ENCODE measurements around the gene KCNJ3. TPM values are rescaled to one million over a fixed set of nuclear protein-coding genes. Genes with fewer than 3 reads are reported as not detected.

KCNJ3 gene
- total RNA-seq, 1 donor from 2014 or later, result not detected

DNA sequence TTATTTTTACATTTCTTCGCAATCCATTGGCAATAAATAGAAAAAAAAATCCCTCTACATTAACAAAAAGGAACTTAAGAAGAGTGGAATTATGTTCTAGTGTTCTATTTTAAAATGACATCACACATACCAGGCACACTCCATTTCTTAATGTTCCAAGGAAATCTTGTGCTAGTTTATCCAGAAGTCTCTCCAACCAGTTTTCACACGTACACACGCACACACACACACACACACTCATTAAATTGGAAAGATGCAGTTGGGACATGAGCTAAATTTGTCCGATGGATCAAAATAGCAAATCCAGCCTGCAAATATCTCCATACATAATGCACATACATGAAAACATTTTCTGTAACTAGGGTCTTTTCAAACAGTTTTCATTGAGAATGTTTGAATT, 78.3 kb downstream of the KCNJ3 start:
- no peaks in the 10 kb centered on the region for H3K9me3 Mint-ChIP-seq (ENCODE audit: unreplicated experiment)
- TF ChIP-seq, protein P1, sequence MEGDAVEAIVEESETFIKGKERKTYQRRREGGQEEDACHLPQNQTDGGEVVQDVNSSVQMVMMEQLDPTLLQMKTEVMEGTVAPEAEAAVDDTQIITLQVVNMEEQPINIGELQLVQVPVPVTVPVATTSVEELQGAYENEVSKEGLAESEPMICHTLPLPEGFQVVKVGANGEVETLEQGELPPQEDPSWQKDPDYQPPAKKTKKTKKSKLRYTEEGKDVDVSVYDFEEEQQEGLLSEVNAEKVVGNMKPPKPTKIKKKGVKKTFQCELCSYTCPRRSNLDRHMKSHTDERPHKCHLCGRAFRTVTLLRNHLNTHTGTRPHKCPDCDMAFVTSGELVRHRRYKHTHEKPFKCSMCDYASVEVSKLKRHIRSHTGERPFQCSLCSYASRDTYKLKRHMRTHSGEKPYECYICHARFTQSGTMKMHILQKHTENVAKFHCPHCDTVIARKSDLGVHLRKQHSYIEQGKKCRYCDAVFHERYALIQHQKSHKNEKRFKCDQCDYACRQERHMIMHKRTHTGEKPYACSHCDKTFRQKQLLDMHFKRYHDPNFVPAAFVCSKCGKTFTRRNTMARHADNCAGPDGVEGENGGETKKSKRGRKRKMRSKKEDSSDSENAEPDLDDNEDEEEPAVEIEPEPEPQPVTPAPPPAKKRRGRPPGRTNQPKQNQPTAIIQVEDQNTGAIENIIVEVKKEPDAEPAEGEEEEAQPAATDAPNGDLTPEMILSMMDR (IDR thresholded peaks at IDR 0.05; ENCODE audit: unreplicated experiment), result no peak
- no peak for DNase-seq (ENCODE audit: low spot score)
- H3K4me1 Mint-ChIP-seq (ENCODE audit: unreplicated experiment), result no peaks in the 10 kb centered on the region
- H3K4me3 Mint-ChIP-seq (ENCODE audit: unreplicated experiment), result no peak overlapping the region
- H3K27ac Mint-ChIP-seq (ENCODE audit: unreplicated experiment), result no peak overlapping the region
- H3K36me3 Mint-ChIP-seq (ENCODE audit: low read depth, unreplicated experiment), result no peaks in the 10 kb centered on the region
- no peaks in the 10 kb centered on the region for H3K27me3 Mint-ChIP-seq (ENCODE audit: unreplicated experiment)

DNA sequence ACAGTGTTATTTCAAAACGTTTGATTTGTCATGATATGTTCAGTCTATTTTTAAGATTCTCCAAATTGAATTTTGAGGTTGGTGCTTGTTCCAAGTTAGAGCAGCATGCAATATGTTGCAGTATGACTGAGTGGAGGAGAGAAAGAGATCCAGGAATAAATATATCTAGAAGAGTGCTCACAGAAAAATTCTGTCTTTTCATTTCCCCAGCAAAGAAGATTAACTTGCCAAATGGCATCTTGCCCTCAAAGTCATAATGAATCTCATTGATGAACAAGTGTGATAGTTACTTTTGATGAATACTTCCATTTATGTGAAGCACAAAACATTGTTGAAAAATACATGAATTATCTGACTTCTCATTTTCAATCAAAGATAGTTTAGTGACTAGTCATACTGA, 95.9 kb downstream of the KCNJ3 start:
- H3K27ac Mint-ChIP-seq (ENCODE audit: unreplicated experiment), result no peak overlapping the region
- no peaks in the 10 kb centered on the region for H3K4me1 Mint-ChIP-seq (ENCODE audit: unreplicated experiment)
- DNase-seq (ENCODE audit: low spot score), result no peak
- H3K36me3 Mint-ChIP-seq (ENCODE audit: low read depth, unreplicated experiment), result no peaks in the 10 kb centered on the region
- H3K27me3 Mint-ChIP-seq (ENCODE audit: unreplicated experiment), result no peaks in the 10 kb centered on the region
- H3K4me3 Mint-ChIP-seq (ENCODE audit: unreplicated experiment), result no peak overlapping the region
- TF ChIP-seq, protein P1 (IDR thresholded peaks at IDR 0.05; ENCODE audit: unreplicated experiment), result no peak
- no peaks in the 10 kb centered on the region for H3K9me3 Mint-ChIP-seq (ENCODE audit: unreplicated experiment)

DNA sequence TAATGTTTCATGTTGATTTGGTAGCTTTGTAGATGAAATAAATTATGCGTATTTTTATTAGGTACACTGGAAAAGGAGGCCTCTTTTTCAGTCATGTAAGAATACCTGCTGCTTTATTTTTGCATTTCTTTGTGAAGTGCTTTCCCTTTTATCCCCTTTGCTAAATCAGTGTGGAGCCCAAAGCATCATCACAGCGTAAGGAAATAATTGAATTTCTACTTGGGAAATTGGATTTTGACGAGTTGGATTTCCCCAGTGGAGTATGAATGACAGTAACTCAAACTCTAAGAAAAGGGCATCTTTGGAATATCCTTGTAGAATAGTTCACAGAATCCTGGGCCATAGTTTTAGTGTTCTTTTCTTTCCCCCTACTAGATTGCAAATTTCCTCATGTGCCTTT, 97.2 kb downstream of the KCNJ3 start:
- Mint-ChIP-seq H3K4me3 (ENCODE audit: unreplicated experiment) (no peak overlapping the region), H3K9me3 (ENCODE audit: unreplicated experiment) (no peaks in the 10 kb centered on the region), H3K4me1 (ENCODE audit: unreplicated experiment) (no peaks in the 10 kb centered on the region), H3K36me3 (ENCODE audit: low read depth, unreplicated experiment) (no peaks in the 10 kb centered on the region), H3K27me3 (ENCODE audit: unreplicated experiment) (no peaks in the 10 kb centered on the region), H3K27ac (ENCODE audit: unreplicated experiment) (no peak overlapping the region)
- no peak for DNase-seq (ENCODE audit: low spot score)
- TF ChIP-seq, protein P1 (IDR thresholded peaks at IDR 0.05; ENCODE audit: unreplicated experiment), result no peak

DNA sequence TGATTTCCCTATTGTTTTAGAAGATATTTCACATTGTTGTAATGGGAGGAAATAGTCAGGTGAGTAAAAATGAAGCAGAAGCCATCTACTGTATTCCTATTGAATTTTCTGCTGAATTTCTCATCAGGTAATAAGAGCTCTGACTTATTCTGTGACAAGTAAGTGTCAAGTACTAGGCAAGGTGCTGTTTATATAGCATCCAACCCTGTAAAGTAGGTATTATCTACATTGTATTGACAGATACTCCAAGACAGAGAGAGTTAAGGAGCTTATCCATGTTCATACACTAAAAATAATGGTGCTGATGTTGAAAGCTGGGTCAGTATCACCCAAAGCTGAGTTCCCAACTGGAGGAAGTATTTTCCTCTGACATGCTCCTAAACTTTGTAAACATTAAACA, 106.0 kb downstream of the KCNJ3 start:
- no peak for DNase-seq (ENCODE audit: low spot score)
- no peaks in the 10 kb centered on the region for H3K9me3 Mint-ChIP-seq (ENCODE audit: unreplicated experiment)
- H3K4me1 Mint-ChIP-seq (ENCODE audit: unreplicated experiment), result no peaks in the 10 kb centered on the region
- H3K27me3 Mint-ChIP-seq (ENCODE audit: unreplicated experiment), result peaks cover 1% of the 10 kb centered on the region
- H3K27ac Mint-ChIP-seq (ENCODE audit: unreplicated experiment), result no peak overlapping the region
- TF ChIP-seq, protein P1 (IDR thresholded peaks at IDR 0.05; ENCODE audit: unreplicated experiment), result no peak
- no peaks in the 10 kb centered on the region for H3K36me3 Mint-ChIP-seq (ENCODE audit: low read depth, unreplicated experiment)
- H3K4me3 Mint-ChIP-seq (ENCODE audit: unreplicated experiment), result no peak overlapping the region

DNA sequence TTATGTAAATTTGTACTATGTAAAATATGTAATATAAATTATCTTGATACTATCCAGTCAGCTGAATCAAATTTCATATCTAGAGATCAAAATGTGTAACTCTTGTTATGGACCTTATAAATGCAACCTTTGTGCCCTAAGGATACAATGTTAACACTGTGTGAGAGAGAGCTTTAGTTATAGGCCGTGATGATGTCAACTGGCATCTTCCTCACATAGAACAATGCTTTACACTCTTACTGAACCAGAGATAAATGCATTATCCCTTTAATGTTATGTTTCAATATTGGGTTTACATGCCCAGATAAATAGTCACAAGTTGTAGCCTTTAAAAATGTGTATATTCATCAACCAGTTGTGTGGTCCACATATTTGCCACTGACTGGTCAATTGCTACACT, 115.1 kb downstream of the KCNJ3 start:
- no peaks in the 10 kb centered on the region for H3K36me3 Mint-ChIP-seq (ENCODE audit: low read depth, unreplicated experiment)
- H3K4me3 Mint-ChIP-seq (ENCODE audit: unreplicated experiment), result no peak overlapping the region
- H3K27me3 Mint-ChIP-seq (ENCODE audit: unreplicated experiment), result no peaks in the 10 kb centered on the region
- TF ChIP-seq, protein P1 (IDR thresholded peaks at IDR 0.05; ENCODE audit: unreplicated experiment), result no peak
- no peak overlapping the region for H3K27ac Mint-ChIP-seq (ENCODE audit: unreplicated experiment)
- no peak for DNase-seq (ENCODE audit: low spot score)
- H3K4me1 Mint-ChIP-seq (ENCODE audit: unreplicated experiment), result no peaks in the 10 kb centered on the region
- H3K9me3 Mint-ChIP-seq (ENCODE audit: unreplicated experiment), result no peaks in the 10 kb centered on the region
